ENCODE results near the gene AGAP3. TPM values are rescaled to one million over a fixed set of nuclear protein-coding genes. Genes with fewer than 3 reads are reported as not detected.
A peak's percentile ranks its signal among the peaks of the same experiment; 100 is the strongest.

AGAP3 gene
- total RNA-seq, 1 donor from 2014 or later, result 152 TPM

DNA sequence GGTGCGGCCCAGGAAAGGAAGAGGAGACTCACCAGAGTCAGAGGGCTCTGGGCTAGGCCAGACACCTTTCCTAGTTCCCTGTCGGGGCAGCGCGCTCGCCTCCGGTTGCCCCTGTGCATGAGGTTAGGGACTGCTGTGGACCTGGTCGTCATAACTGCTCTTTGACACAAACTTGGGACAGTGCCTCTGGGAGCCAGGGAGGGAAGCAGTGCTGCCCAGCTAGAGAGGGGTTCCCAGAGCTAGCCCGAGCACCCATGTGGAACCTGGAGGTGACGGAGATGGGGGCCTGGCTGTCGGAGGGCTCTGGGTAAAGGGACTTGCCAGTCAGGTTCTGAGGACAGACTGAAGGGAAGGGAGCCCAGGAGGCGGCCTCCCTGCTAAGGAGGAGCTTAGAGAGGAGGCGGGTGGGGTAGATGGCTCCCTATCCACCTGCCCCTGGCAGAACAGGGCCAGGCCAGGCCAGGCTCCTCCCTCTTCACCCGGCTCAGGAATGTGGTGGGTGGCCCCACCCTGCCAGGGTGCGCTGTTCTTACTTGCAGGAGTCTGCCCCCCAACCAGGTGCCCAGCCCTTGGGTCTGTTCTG, 29.7 kb downstream of the AGAP3 start:
- intact Hi-C loops (cut with DNase I), result loop anchor here (10.0 kb wide), 1 partner anchor 81 kb away; no protein-coding TSS in a partner anchor
- peaks cover 35% of the 10 kb centered on the region for H3K36me3 ChIP-seq
- ATAC-seq (peak; percentile 88), DNase-seq (peak; percentile 94)
- peak overlapping the region; percentile 65 for H3K27ac ChIP-seq
- peak overlapping the region; percentile 42 for H3K4me3 ChIP-seq
- H3K27me3 ChIP-seq, result no peaks in the 10 kb centered on the region
- H3K4me1 ChIP-seq, result peaks cover 17% of the 10 kb centered on the region
- TF ChIP-seq CTCF (IDR thresholded peaks at IDR 0.05), result no peak
- no peaks in the 10 kb centered on the region for H3K9me3 ChIP-seq

DNA sequence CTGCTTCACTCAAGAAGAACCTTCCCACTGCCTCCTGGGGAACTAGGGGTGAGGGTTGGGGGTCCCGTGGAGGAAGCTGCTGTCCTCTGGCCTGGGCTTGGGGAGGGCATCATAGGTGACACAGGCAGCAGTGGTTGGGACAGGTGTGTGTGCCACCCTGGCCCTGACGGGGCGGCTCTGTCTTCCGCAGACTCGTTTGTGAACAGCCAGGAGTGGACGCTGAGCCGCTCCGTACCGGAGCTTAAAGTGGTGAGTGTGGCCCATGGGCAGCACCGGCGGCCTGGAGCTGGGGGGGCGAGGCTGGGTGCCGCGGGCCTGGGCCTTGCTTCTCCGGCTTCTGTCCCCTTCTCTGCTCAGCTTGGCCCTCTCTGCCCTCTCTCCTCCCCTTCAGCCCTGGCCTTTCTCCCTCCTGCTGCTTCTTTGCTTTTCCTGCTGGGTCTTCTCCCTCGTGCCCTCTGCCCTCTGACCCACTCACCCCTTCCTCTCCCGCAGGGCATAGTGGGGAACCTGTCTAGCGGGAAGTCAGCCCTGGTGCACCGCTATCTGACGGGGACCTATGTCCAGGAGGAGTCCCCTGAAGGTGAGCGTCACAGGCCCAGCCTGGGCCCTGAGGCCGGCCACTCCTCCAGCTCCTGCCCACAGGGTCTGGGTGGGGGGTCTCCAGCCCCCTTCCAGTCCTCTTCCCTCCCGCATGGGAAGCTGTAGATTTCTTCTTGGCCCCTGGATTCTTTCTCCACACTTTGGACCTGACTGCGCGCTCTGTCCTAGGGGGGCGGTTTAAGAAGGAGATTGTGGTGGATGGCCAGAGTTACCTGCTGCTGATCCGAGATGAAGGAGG, 30.5 kb downstream of the AGAP3 start:
- peak; percentile 6 for ATAC-seq
- Histone ChIP-seq H3K27me3 (no peaks in the 10 kb centered on the region), H3K36me3 (peaks cover 44% of the 10 kb centered on the region), H3K4me1 (peaks cover 16% of the 10 kb centered on the region), H3K4me3 (peak overlapping the region; percentile 42), H3K27ac (peak overlapping the region; percentile 65), H3K9me3 (no peaks in the 10 kb centered on the region)
- intact Hi-C loops (cut with DNase I), result loop anchor here (10.0 kb wide), 1 partner anchor 82 kb away; no protein-coding TSS in a partner anchor
- TF ChIP-seq CTCF (IDR thresholded peaks at IDR 0.05), result no peak
- DNase-seq, result no peak

- Histone ChIP-seq H3K36me3 (peaks cover 49% of the 10 kb centered on the region), H3K27me3 (no peaks in the 10 kb centered on the region), H3K4me1 (peaks cover 16% of the 10 kb centered on the region), H3K27ac (no peak overlapping the region), H3K9me3 (no peaks in the 10 kb centered on the region), H3K4me3 (no peak overlapping the region)
- DNase-seq (no peak), ATAC-seq (no peak)
- intact Hi-C loops (cut with DNase I), result loop anchor here (10.0 kb wide), 1 partner anchor 83 kb away; no protein-coding TSS in a partner anchor
- no peak for TF ChIP-seq CTCF (IDR thresholded peaks at IDR 0.05)
These were observed 31.3 kb downstream of the AGAP3 start for GRCh38 chr7:151117565-151117964.

DNA sequence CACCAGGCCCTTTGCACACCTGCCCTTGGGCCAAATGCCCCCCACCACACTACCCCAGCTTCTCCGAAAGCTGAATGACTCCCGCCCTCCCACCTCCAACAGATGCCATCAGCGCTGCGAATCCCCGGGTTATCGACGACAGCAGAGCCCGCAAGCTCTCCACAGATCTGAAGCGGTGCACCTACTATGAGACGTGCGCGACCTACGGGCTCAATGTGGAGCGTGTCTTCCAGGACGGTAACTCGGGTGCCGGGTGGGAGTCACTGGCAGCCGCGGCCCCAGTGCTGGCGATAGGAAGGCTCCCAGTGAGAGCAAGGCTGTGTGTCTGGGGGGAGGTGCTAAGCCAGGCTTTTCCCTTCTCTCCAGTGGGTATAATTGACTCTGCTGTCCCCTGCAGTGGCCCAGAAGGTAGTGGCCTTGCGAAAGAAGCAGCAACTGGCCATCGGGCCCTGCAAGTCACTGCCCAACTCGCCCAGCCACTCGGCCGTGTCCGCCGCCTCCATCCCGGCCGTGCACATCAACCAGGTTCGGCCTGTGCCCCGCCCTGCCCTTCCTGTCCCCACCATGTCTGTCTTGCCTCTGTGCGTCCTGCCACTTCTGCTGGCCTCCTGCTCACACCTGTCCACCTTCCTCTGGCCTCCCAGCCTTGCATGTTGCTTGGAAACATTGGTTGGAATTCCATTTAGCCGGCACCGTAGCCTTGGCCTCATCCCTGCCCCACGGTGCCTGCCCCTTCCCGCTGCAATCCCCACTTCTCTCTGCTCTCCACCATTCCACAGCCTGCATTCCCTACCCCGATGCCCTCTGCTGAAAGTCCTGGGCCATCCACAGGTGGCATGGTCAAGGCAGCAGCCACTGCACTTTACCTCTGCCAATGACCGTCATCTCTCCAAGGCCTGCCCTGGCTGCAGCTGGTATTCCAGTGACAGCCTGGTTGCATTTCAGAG, 32.1 kb downstream of the AGAP3 start:
- ATAC-seq (no peak), DNase-seq (no peak)
- intact Hi-C loops (cut with DNase I), result loop anchor here (10.0 kb wide), 1 partner anchor 84 kb away; no protein-coding TSS in a partner anchor
- no peak overlapping the region for H3K27ac ChIP-seq
- TF ChIP-seq CTCF (IDR thresholded peaks at IDR 0.05), result no peak
- peaks cover 10% of the 10 kb centered on the region for H3K4me1 ChIP-seq
- no peak overlapping the region for H3K4me3 ChIP-seq
- peaks cover 57% of the 10 kb centered on the region for H3K36me3 ChIP-seq
- no peaks in the 10 kb centered on the region for H3K27me3 ChIP-seq
- H3K9me3 ChIP-seq, result no peaks in the 10 kb centered on the region

GRCh38 chr7:151119055-151119415, 32.8 kb downstream of the AGAP3 start:
- H3K4me1 ChIP-seq, result peaks cover 4% of the 10 kb centered on the region
- H3K27ac ChIP-seq, result no peak overlapping the region
- H3K9me3 ChIP-seq, result no peaks in the 10 kb centered on the region
- DNase-seq, result no peak
- no peak for ATAC-seq
- H3K27me3 ChIP-seq, result no peaks in the 10 kb centered on the region
- no peak overlapping the region for H3K4me3 ChIP-seq
- intact Hi-C loops (cut with DNase I), result loop anchor here (10.0 kb wide), 1 partner anchor 84 kb away; no protein-coding TSS in a partner anchor
- H3K36me3 ChIP-seq, result peaks cover 63% of the 10 kb centered on the region
- TF ChIP-seq CTCF (IDR thresholded peaks at IDR 0.05), result no peak
